Activated naive CD8-positive, alpha-beta T cell treated with anti-CD3 and anti-CD28 coated beads for 36 hours (primary cell): Measurements from ENCODE around the gene CTXN1. TPM values are rescaled to one million over a fixed set of nuclear protein-coding genes. Genes with fewer than 3 reads are reported as not detected.
"Not testable (repeated sequence)": the region's sequence is repeated elsewhere in the genome, so short reads cannot be mapped to it uniquely, and the experiment has no call there.

ENCODE experiments used
- DNase-seq: peaks from one replicate; pipeline ENCODE4 v3.0.0; 2021
- H3K27ac Mint-ChIP-seq: one replicate; pipeline ENCODE4 v1.8.0; 2022; ENCODE audit warnings: mild to moderate bottlenecking, moderate library complexity, mixed read lengths
- H3K27me3 Mint-ChIP-seq: one replicate; pipeline ENCODE4 v1.8.0; 2022; ENCODE audit warnings: mild to moderate bottlenecking, mixed read lengths
- H3K36me3 Mint-ChIP-seq: one replicate; pipeline ENCODE4 v1.8.0; 2021; ENCODE audit warnings: mild to moderate bottlenecking, mixed read lengths
- H3K4me1 Mint-ChIP-seq: one replicate; pipeline ENCODE4 v1.8.0; 2021; ENCODE audit warnings: mixed read lengths
- H3K4me3 Mint-ChIP-seq: one replicate; pipeline ENCODE4 v1.8.0; 2022; ENCODE audit warnings: mild to moderate bottlenecking, moderate library complexity, mixed read lengths
- H3K9me3 Mint-ChIP-seq: one replicate; pipeline ENCODE4 v1.8.0; 2022; ENCODE audit warnings: mixed read lengths
- total RNA-seq, 2 experiments: library from RNA; stranded (reverse); gene quantifications; one replicate each; pipeline ENCODE4 v1.2.3, GENCODE V29; 2021

Gene CTXN1
- total RNA-seq, 2 experiments from 2014 or later, result 0.44 to 0.52 TPM

DNA sequence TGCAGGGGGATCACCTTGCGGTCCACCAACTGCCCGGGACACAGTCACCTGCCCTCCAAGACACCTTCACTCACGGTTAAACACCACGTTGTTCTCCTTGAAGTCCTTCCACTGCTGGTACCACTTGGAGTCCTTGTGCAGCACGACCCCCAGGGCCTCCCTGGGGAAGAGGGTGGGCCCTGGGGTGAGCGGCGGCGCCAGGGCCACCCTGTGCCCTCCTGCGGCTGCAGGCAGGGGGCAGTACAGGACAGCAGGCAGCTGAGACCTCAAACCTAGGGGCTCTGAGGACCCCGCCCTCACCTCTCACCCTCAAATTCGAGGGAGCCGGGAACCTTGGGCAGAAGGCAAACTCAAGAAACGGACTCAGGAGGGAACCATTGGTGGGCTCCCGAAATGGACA, 7.5 kb upstream of the CTXN1 start:
- no peak for DNase-seq
- Mint-ChIP-seq H3K36me3 (peaks cover 13% of the 10 kb centered on the region), H3K27ac (no peak overlapping the region), H3K4me1 (peaks cover 9% of the 10 kb centered on the region), H3K4me3 (no peak overlapping the region), H3K9me3 (no peaks in the 10 kb centered on the region), H3K27me3 (no peaks in the 10 kb centered on the region)

GRCh38 chr19:7932930-7933300, 7.0 kb upstream of the CTXN1 start:
- no peak overlapping the region for H3K4me3 Mint-ChIP-seq
- H3K27me3 Mint-ChIP-seq, result no peaks in the 10 kb centered on the region
- no peak for DNase-seq
- peaks cover 13% of the 10 kb centered on the region for H3K36me3 Mint-ChIP-seq
- no peaks in the 10 kb centered on the region for H3K9me3 Mint-ChIP-seq
- no peak overlapping the region for H3K27ac Mint-ChIP-seq
- H3K4me1 Mint-ChIP-seq, result peaks cover 9% of the 10 kb centered on the region

DNA sequence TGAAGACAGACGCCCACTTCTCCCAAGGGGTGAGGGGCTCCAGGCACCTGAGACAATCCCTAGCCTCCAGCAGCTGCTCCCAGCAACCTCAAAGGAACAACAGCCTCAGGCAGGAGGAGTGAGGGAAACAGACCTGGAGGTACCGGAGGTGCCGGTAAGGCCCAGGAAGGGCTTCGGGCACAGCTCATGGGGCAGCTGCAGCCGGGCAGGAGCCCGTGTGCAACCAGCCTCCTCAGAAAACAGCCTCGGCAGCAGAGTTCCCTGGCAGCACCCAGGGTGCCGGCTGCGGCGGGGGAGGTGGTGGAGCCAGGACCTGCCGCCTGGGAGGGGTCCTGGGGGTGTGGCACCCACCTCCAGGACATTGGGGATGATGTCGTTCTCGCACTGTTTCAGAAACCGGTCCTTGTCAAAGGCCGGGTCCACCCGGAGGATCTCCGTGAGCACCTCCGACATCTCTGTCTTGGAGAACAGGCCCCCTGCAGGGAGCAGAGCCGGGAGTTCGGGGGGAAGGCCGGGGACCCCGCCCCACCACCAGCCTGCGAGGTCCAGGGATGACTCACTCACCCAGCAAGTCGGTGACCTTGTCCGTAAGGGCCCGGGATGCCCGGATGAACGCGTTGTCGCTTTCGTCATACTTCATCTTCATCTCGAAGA, 6.5 kb upstream of the CTXN1 start:
- Mint-ChIP-seq H3K4me1 (peaks cover 9% of the 10 kb centered on the region), H3K9me3 (no peaks in the 10 kb centered on the region), H3K27me3 (no peaks in the 10 kb centered on the region), H3K4me3 (no peak overlapping the region), H3K36me3 (peaks cover 11% of the 10 kb centered on the region), H3K27ac (no peak overlapping the region)
- DNase-seq, result no peak

- H3K4me1 Mint-ChIP-seq, result peaks cover 10% of the 10 kb centered on the region
- no peak for DNase-seq
- H3K27me3 Mint-ChIP-seq, result no peaks in the 10 kb centered on the region
- peaks cover 12% of the 10 kb centered on the region for H3K36me3 Mint-ChIP-seq
- no peaks in the 10 kb centered on the region for H3K9me3 Mint-ChIP-seq
- no peak overlapping the region for H3K27ac Mint-ChIP-seq
- H3K4me3 Mint-ChIP-seq, result no peak overlapping the region
Observed at GRCh38 chr19:7931221-7932061, 5.5 kb upstream of the CTXN1 start.

- no peaks in the 10 kb centered on the region for H3K27me3 Mint-ChIP-seq
- H3K27ac Mint-ChIP-seq, result no peak overlapping the region
- H3K9me3 Mint-ChIP-seq, result no peaks in the 10 kb centered on the region
- H3K4me3 Mint-ChIP-seq, result no peak overlapping the region
- no peak for DNase-seq
- H3K4me1 Mint-ChIP-seq, result peaks cover 13% of the 10 kb centered on the region
- H3K36me3 Mint-ChIP-seq, result peaks cover 15% of the 10 kb centered on the region
Observed at GRCh38 chr19:7930765-7931164, 4.8 kb upstream of the CTXN1 start.

- not testable (repeated sequence) for H3K9me3 Mint-ChIP-seq, H3K27me3 Mint-ChIP-seq, H3K27ac Mint-ChIP-seq, H3K4me3 Mint-ChIP-seq, DNase-seq
- Mint-ChIP-seq H3K36me3 (peaks cover 15% of the 10 kb centered on the region), H3K4me1 (peaks cover 14% of the 10 kb centered on the region)
Observed at GRCh38 chr19:7930030-7930429, 4.1 kb upstream of the CTXN1 start.

DNA sequence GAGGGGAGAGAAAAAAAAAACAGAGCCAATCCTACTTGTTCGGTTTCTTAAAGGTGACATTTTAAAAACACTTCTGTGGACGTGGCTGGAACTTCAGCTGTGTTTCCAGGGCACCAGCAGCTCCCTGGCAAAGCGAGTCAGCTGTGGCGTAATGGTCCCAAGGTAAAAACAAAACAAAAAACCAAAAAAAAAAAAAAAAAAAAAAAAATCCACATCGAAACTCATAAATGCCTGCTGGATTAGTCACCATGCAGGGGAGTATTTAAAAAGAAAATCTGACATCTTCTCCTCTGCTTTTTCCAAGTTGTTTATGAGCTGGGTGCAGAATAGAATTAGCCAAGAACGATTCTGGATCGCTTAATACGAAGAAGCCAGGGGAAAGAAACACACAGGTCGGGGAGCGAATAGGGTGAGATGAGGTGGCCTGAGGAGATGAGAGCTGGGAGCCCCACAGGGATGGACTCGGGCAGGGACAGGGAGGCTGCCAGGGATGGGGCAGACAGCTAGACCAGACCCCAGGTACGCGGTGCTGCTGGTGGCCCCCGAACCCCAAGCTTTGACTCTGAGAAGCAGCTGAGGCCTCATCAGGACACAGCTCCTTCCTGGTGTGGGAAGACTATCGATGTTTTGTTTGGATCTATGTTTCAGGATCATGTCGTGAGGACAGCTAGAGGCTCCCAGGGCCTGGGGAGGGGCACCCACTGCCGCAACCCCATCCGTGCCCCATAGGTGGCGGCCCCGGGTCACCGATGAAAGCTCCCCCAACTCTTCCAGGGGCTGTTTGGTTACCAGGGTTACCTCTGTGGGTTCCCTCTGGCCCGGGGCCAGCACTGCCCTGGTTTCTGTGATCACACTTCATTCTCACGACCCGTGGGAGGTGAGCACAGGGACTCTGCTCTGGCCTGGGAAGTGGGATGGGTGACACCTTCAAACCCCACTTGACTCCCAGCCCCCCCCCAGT, 3.1 kb upstream of the CTXN1 start:
- H3K4me3 Mint-ChIP-seq, result no peak overlapping the region
- H3K9me3 Mint-ChIP-seq, result no peaks in the 10 kb centered on the region
- peak overlapping the region; percentile 56 for H3K27ac Mint-ChIP-seq
- H3K36me3 Mint-ChIP-seq, result peaks cover 13% of the 10 kb centered on the region
- peak; percentile 81 for DNase-seq
- no peaks in the 10 kb centered on the region for H3K27me3 Mint-ChIP-seq
- H3K4me1 Mint-ChIP-seq, result peaks cover 14% of the 10 kb centered on the region

DNA sequence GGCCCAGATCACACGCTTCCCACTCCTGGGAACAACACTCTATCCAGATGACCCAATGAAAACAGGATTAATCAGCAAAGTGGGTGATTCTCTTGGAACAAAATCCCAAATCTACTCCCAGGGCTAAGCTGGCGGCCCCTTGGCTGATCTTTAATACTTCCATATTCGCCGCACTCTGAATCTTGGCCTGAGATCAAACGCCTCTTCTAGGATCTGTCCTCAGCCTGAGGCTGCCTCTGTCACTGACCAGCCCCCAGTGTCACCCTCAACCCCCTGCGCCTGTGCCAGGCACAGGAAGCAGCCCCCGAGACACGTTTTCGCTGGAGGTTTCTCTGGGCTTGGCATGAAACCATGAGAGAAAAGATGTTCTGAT, 2.4 kb upstream of the CTXN1 start:
- Mint-ChIP-seq H3K4me3 (no peak overlapping the region), H3K9me3 (no peaks in the 10 kb centered on the region), H3K36me3 (peaks cover 13% of the 10 kb centered on the region), H3K4me1 (peaks cover 14% of the 10 kb centered on the region), H3K27me3 (no peaks in the 10 kb centered on the region), H3K27ac (peak overlapping the region; percentile 50)
- no peak for DNase-seq

GRCh38 chr19:7927605-7928333, 1.8 kb upstream of the CTXN1 start:
- no peak overlapping the region for H3K4me3 Mint-ChIP-seq
- H3K4me1 Mint-ChIP-seq, result peaks cover 14% of the 10 kb centered on the region
- H3K9me3 Mint-ChIP-seq, result no peaks in the 10 kb centered on the region
- DNase-seq, result no peak
- no peaks in the 10 kb centered on the region for H3K27me3 Mint-ChIP-seq
- H3K36me3 Mint-ChIP-seq, result peaks cover 13% of the 10 kb centered on the region
- no peak overlapping the region for H3K27ac Mint-ChIP-seq

DNA sequence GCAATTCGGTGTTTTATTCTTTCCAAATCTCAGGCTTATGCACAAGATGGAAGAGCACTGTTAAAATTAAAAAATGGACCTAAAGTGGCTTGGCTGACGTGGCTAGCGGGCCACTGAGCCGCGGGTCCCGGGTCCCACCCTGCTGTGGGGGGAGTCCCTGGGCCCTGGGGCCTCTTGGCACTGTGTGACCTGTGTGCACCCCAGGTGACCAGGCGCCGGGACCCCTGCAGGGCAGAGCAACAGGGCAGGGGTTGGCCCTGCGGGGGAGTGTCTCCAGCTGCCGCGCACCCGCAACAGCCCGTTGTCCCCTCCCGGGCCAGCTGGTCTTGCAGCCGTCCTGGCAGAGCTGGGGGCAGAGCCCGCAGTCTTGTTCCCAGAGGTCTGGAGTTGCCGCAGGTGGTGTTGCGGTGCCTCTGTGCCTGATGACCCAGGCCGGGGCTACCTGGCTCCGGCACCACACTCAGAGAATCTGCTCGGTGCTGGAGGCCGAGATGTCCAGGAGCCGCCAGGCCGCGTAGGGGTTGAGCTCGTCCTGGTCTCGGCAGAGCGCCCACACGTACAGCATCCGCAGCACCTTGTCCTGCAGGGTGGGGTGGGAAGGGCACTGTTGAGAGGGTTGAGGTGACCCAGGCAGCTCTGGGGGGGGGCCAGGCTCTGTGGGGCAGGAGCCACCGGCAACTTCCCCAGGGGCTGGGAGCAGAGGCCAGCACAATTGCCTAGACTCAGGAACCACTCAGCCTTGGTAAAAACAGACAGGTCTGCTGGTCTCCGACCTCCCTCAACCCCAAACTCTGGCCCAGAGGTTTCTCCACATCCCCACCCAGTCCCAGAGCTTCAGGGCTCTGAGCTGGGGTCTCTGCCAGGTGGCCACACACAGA, 1.0 kb upstream of the CTXN1 start:
- H3K36me3 Mint-ChIP-seq, result peaks cover 14% of the 10 kb centered on the region
- no peak overlapping the region for H3K27ac Mint-ChIP-seq
- no peak for DNase-seq
- no peaks in the 10 kb centered on the region for H3K9me3 Mint-ChIP-seq
- no peaks in the 10 kb centered on the region for H3K27me3 Mint-ChIP-seq
- H3K4me1 Mint-ChIP-seq, result peaks cover 18% of the 10 kb centered on the region
- H3K4me3 Mint-ChIP-seq, result peak overlapping the region; percentile 68

- Mint-ChIP-seq H3K27ac (peak overlapping the region; percentile 65), H3K27me3 (no peaks in the 10 kb centered on the region), H3K36me3 (peaks cover 7% of the 10 kb centered on the region), H3K4me3 (peak overlapping the region; percentile 71), H3K4me1 (peaks cover 25% of the 10 kb centered on the region), H3K9me3 (no peaks in the 10 kb centered on the region)
- DNase-seq, result peak; percentile 87
Observed at GRCh38 chr19:7925171-7925851, 624 bp downstream of the CTXN1 start.

- no peaks in the 10 kb centered on the region for H3K9me3 Mint-ChIP-seq
- H3K27me3 Mint-ChIP-seq, result peaks cover 5% of the 10 kb centered on the region
- no peak overlapping the region for H3K4me3 Mint-ChIP-seq
- DNase-seq, result no peak
- peaks cover 7% of the 10 kb centered on the region for H3K36me3 Mint-ChIP-seq
- H3K4me1 Mint-ChIP-seq, result peaks cover 28% of the 10 kb centered on the region
- no peak overlapping the region for H3K27ac Mint-ChIP-seq
Observed at GRCh38 chr19:7924651-7925170, 1.2 kb downstream of the CTXN1 start.

DNA sequence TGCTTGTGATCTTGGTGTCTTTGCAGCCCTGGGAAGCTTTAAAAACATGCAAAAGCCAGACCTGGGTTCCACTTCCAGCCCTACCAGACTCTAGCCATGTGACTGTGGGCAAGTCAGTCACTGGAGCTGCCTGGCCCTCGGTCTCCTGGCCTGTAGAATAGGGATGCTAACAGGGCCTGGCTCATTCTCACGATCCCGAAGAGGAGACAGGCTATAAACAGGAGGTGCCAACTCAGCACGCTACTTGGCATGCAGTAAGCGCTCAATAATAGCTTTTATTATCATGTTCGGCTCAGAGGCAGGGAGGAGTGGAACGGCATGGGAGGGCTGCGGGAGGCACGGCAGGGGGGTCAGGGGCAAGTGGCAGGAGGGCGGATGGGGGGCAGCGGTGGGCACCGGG, 1.7 kb downstream of the CTXN1 start:
- DNase-seq, result no peak
- H3K9me3 Mint-ChIP-seq, result no peaks in the 10 kb centered on the region
- H3K4me1 Mint-ChIP-seq, result peaks cover 26% of the 10 kb centered on the region
- H3K4me3 Mint-ChIP-seq, result no peak overlapping the region
- peaks cover 9% of the 10 kb centered on the region for H3K27me3 Mint-ChIP-seq
- no peak overlapping the region for H3K27ac Mint-ChIP-seq
- H3K36me3 Mint-ChIP-seq, result peaks cover 7% of the 10 kb centered on the region
